Mucosa of descending colon (tissue), 3 donors: ENCODE data around the gene MAST1. TPM values are rescaled to one million over a fixed set of nuclear protein-coding genes. Genes with fewer than 3 reads are reported as not detected.

Source experiments
- ATAC-seq: fragments of 200-7000 bp; cut with Tn5 transposase; one replicate; pipeline ENCODE4 v1.9.1; 2020; ENCODE audit warnings: mild to moderate bottlenecking, moderate library complexity
- DNase-seq, 3 donors: peaks; one replicate each; pipeline ENCODE4 v3.0.0-alpha.2; 2020
- H3K36me3 ChIP-seq: fragments of 200-600 bp; one replicate; pipeline ENCODE4 v1.8.0; 2021; ENCODE audit warnings: low read depth, mild to moderate bottlenecking
- H3K4me1 ChIP-seq: fragments of 200-600 bp; one replicate; pipeline ENCODE4 v1.8.0; 2021; ENCODE audit warnings: low read depth, mild to moderate bottlenecking
- H3K4me3 ChIP-seq: fragments of 200-600 bp; one replicate; pipeline ENCODE4 v1.8.0; 2021; ENCODE audit warnings: mild to moderate bottlenecking
- H3K9me3 ChIP-seq: fragments of 200-600 bp; one replicate; pipeline ENCODE4 v1.8.0; 2021; ENCODE audit warnings: mild to moderate bottlenecking
- intact Hi-C, 2 donors: fragments of 100-400 bp; cut with DNase I in 1 of 2; cut with micrococcal nuclease in 1 of 2; formaldehyde crosslinking; loops; one replicate each; pipeline versions ENCODE4 v1.11.0 to v1.11.1; 2022; cut with DNase I, micrococcal nuclease
- long read RNA-seq, 2 donors: library from polyadenylated mRNA; unstranded; transcript quantifications; one replicate each; pipeline ENCODE4 v2.0.0, GENCODE V29; 2019 to 2021
- total RNA-seq, 3 donors: library from RNA; stranded (reverse); fragmentation: NEBNext Ultra II Directional in 2 of 3; extraction: Animal tissue kit (Norgen Biotek cat#: 25700) in 2 of 3; gene quantifications; one replicate each; pipeline versions ENCODE4 v1.2.1 to v1.2.4, GENCODE V29; 2021 to 2023
- TF ChIP-seq, protein P1 (sequence below): fragments of 200-600 bp; IDR thresholded peaks from one replicate; pipeline ENCODE4 v1.8.0; 2022; ENCODE audit warnings: antibody characterized with exemption, mild to moderate bottlenecking
- donor health status: DM: no; HTN: no; CAD: no; lungs with moderate emphysema.
- donor health status: DM: no; HTN: no; CAD: no.
- donor health status: DM: no; HTN: yes; CAD: no.

The MAST1 gene
- total RNA-seq: 1 to 10 TPM in 2 of 3 donors, under 1 TPM in 1; 0.69 to 4.1 (median 1.2) TPM
- long read RNA-seq, donor 1, full-length matches to known transcripts: 1 of 8 reads
- long read RNA-seq, donor 1, partial matches to known transcripts: 2 of 8 reads
- long read RNA-seq, donor 1, other reads (novel, unspliced or antisense): 5 of 8 reads
- long read RNA-seq, donor 2, partial matches to known transcripts: 0 of 1 reads
- long read RNA-seq, donor 2, other reads (novel, unspliced or antisense): 0 of 1 reads

DNA sequence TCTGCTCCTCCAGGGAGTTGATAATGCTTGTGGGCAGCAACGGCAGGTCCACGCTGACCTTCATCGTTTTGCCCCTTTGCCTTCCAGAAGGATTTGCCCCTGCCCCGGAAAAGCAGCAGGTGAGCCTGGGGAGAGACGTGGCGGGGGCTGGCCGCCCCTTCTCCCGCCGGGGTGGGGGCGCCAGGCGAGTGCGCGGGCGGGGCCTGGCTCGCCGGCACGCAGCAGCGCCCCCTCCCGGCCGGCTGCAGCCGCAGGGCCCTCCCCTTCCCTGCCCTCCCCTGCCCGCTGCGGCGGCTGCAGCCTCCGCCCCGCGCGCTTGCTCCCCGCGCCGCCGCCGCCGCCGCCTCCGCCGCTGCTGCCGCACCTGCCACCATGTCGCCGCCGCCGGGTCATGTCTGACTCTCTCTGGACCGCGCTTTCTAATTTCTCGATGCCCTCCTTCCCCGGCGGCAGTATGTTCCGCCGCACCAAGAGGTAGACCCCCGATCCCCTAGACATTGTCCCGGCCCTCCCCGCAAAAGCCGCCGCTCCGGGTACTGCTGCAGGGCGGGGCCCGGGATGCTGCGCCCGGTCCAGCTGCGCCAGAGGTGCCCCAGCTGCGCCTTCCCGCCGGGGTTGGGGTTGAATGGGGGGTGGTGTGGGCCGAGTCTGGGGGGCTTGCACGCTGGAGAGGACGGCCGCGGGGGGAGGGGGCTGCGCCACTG is at the start of gene MAST1:
MAST1 (plus strand) TSS at position 334 of the 704 bp plus-strand sequence; CDS start at position 392, 58 bp downstream.
- ATAC-seq: peak; percentile 79
- DNase-seq: peak; percentile 51 to 68 (median 52)

DNA sequence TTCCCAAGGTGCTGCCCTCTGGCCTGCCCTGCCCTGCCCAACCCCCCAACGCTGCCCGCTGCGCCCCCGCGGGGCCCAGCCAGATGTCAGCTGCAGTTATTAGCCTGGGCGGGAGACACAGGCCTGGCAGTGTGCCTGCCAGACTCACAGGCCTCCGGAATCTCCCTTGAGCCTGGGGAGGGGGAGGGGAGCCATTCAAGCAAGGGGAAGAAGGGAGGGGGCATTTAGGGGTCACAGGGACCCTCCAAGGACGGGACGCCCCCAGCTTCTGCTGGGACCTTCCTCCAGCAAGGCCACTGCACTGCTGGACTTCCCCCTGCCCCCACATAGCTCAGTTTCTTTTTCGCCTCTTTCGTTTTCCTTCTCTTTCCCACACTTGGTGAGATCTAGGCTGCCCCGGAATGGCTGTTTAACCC is 49.6 kb upstream of the MAST1 start:
- ATAC-seq: peak; percentile 3
- intact Hi-C loops: no loop called here
- TF ChIP-seq, protein P1, sequence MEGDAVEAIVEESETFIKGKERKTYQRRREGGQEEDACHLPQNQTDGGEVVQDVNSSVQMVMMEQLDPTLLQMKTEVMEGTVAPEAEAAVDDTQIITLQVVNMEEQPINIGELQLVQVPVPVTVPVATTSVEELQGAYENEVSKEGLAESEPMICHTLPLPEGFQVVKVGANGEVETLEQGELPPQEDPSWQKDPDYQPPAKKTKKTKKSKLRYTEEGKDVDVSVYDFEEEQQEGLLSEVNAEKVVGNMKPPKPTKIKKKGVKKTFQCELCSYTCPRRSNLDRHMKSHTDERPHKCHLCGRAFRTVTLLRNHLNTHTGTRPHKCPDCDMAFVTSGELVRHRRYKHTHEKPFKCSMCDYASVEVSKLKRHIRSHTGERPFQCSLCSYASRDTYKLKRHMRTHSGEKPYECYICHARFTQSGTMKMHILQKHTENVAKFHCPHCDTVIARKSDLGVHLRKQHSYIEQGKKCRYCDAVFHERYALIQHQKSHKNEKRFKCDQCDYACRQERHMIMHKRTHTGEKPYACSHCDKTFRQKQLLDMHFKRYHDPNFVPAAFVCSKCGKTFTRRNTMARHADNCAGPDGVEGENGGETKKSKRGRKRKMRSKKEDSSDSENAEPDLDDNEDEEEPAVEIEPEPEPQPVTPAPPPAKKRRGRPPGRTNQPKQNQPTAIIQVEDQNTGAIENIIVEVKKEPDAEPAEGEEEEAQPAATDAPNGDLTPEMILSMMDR: no peak
- H3K4me3 ChIP-seq: no peak overlapping the region
- peak; percentile 90 to 91 (median 91) for DNase-seq
- no peaks in the 10 kb centered on the region for H3K9me3 ChIP-seq
- H3K4me1 ChIP-seq: peaks cover 54% of the 10 kb centered on the region
- H3K36me3 ChIP-seq: no peaks in the 10 kb centered on the region

More for the DNA sequence above, at the start of gene MAST1:
- intact Hi-C loops: no loop called here
- H3K4me3 ChIP-seq: no peak within 1 kb of the TSS
- TF ChIP-seq, protein P1: peak; percentile 46
- peaks cover 13% of the 10 kb centered on the region for H3K4me1 ChIP-seq
- H3K36me3 ChIP-seq: no peaks in the 10 kb centered on the region
- H3K9me3 ChIP-seq: no peaks in the 10 kb centered on the region

DNA sequence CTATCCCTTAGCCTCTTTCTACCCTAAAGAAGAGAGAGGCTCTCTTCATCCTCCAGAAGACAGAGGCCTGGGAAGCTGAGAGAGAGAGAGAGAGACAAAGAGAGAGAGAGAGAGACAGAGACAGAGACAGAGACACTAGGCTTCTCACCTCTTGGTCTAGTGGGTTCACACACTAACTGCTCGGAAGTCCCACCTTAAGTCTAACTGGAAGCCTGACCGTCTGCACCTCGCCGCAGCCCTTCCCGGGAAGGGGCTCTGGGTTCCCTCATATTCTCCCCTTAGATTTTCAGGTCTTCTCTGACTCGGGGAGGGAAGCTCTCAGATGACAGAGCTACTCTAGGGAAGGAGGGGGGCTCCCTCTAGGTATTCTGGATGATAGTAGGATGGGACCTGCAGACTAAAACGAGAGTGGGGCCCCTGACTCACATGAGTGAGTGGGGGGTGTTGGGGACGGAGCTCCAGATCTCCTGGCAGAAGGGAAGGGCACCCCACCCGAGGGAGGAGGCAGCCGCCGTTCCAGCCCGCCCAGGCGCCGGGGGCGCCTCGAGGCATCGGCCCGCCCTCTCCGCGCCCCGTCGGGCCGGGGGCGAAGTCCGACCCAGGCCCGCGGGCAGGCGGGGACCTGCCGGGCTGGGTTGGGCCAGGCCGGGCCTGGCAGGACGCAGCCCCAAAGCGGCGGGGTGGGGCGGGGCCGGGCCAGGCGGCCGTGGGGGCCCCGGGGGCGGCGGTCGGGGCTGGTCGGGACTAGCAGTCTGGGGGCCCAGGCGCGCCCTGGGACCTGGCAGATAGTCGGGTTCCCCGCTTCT is 49.0 kb upstream of the MAST1 start:
- intact Hi-C loops: no loop called here
- H3K4me1 ChIP-seq: peaks cover 48% of the 10 kb centered on the region
- DNase-seq: peak in 2 of 3 donors; percentile 85 to 92

DNA sequence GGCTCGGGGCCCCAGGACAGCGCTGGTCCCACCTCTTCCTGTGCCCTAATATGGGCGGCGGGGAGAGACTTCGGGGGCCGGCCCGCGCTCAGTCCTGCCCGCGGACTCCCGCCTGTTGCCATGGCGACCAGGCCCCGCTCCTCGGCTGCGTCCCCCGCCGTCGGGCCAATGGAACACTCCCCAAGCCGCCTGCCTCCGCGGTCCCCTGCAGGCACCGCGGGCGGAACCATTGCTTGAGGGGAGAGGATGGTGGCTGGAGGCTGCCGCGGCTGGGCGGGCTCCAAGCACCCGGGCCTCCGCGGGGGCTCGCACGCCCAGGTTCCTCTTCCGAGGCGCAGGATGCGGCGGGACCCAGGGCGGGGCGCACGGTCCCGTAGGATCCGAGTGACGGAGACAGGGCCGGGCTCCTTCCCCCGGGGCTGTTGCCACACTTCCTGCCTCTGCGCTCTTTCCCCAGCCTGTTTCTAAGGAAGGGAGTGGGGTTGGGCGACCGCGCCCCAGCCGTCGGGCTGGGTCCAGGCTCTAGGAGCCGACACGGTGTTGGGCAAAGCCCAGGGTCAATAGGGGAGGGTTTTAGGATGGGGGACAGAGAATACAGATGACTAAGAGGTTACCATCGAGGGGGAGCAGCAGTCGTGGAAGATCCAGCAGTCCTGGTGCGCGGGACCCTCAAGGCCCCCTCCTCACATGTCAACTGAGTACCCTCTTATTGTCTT is 48.3 kb upstream of the MAST1 start:
- H3K36me3 ChIP-seq: no peaks in the 10 kb centered on the region
- peak; percentile 52 for ATAC-seq
- no peaks in the 10 kb centered on the region for H3K9me3 ChIP-seq
- DNase-seq: peak; percentile 93 to 98 (median 95)
- intact Hi-C loops: no loop called here
- peak overlapping the region; percentile 19 for H3K4me3 ChIP-seq
- H3K4me1 ChIP-seq: peaks cover 47% of the 10 kb centered on the region
- TF ChIP-seq, protein P1: no peak

More for the DNA sequence above, 49.0 kb upstream of the MAST1 start:
- peak; percentile 41 for ATAC-seq
- Histone ChIP-seq H3K9me3 (no peaks in the 10 kb centered on the region), H3K4me3 (peak overlapping the region; percentile 19), H3K36me3 (no peaks in the 10 kb centered on the region)
- TF ChIP-seq, protein P1: peak; percentile 12
